RWPE1 (cell line): Measurements from ENCODE around the gene CAPZA1.
A peak's percentile ranks its signal among the peaks of the same experiment; 100 is the strongest.

Source experiments
- CTCF ChIA-PET: fragments of 350-600 bp; sonication (Branson Sonifier 250); formaldehyde crosslinking; extraction: SDS; loops from one replicate; lab custom pipeline; 2021; lab: Yijun Ruan, JAX
- POLR2A ChIA-PET: fragments of 400-600 bp; formaldehyde crosslinking; extraction: SDS; loops from one replicate; lab custom pipeline; 2020; ENCODE audit warnings: antibody characterized with exemption; ENCODE audit not compliant: low non-redundant PET; lab: Yijun Ruan, JAX
- DNase-seq: peaks from one replicate; pipeline ENCODE4 v3.0.0; 2012; ENCODE audit warnings: low spot score
- H3K27ac ChIP-seq: fragments of 450-650 bp; 2 replicates; pipeline ENCODE4 v1.5.1; 2017
- CTCF ChIP-seq: fragments of 450-650 bp; conservative IDR thresholded peaks from 2 replicates; pipeline ENCODE4 v1.5.1; 2017; ENCODE audit warnings: low read depth, mild to moderate bottlenecking

Gene CAPZA1

GRCh38 chr1:112694363-112694929 lies 74.8 kb downstream of the CAPZA1 start:
- DNase-seq = no peak
- CTCF ChIA-PET = no interaction called here
- no peak for TF ChIP-seq CTCF
- H3K27ac ChIP-seq = no peak overlapping the region
- POLR2A ChIA-PET = no interaction called here

GRCh38 chr1:112695276-112695675 lies 75.6 kb downstream of the CAPZA1 start:
- H3K27ac ChIP-seq = no peak overlapping the region
- ChIA-PET CTCF (no interaction called here), POLR2A (no interaction called here)
- DNase-seq = no peak
- TF ChIP-seq CTCF = no peak

GRCh38 chr1:112696578-112697314 lies 77.1 kb downstream of the CAPZA1 start:
- ChIA-PET CTCF (no interaction called here), POLR2A (no interaction called here)
- peak overlapping the region; percentile 22; the same call in 1 of the 2 replicates for H3K27ac ChIP-seq
- TF ChIP-seq CTCF = no peak
- no peak for DNase-seq

GRCh38 chr1:112697781-112698201 lies 78.2 kb downstream of the CAPZA1 start:
- DNase-seq = no peak
- peak overlapping the region; percentile 96 for H3K27ac ChIP-seq

GRCh38 chr1:112698366-112699310 lies 79.0 kb downstream of the CAPZA1 start:
- ChIA-PET POLR2A (interaction anchor here (1.0 kb wide), 1 partner anchor 24 kb away, joined by 4 read pairs; no protein-coding TSS in a partner anchor), CTCF (interaction anchor here (0.6 to 1.2 kb wide), 3 partner anchors 9 to 203 kb away, joined by 3 read pairs; no protein-coding TSS in a partner anchor)
- no peak for TF ChIP-seq CTCF
- H3K27ac ChIP-seq = peak overlapping the region; percentile 96
- DNase-seq = no peak

More at GRCh38 chr1:112697781-112698201, 78.2 kb downstream of the CAPZA1 start:
- ChIA-PET POLR2A (interaction anchor here (1.0 kb wide), 1 partner anchor 23 kb away, joined by 4 read pairs; no protein-coding TSS in a partner anchor), CTCF (interaction anchor here (0.6 to 1.2 kb wide), 2 partner anchors 10 to 203 kb away, joined by 3 read pairs; no protein-coding TSS in a partner anchor)
- TF ChIP-seq CTCF = no peak
